GM18909 (cell line): ENCODE results near the gene CDH22.

Experiments
- ATAC-seq: cut with Tn5 transposase; IDR thresholded peaks from one replicate; pipeline ENCODE4 v1.9.1; 2021; ENCODE audit warnings: mild to moderate bottlenecking; ENCODE audit not compliant: unreplicated experiment, poor library complexity

Gene CDH22

GRCh38 chr20:46182276-46183200 lies 125.8 kb downstream of the CDH22 start:
- no peak for ATAC-seq

- no peak for ATAC-seq
Observed at GRCh38 chr20:46179862-46180261, 128.4 kb downstream of the CDH22 start.

GRCh38 chr20:46178891-46179290 lies 129.4 kb downstream of the CDH22 start:
- ATAC-seq: no peak

- ATAC-seq: no peak
Observed at GRCh38 chr20:46177768-46178167, 130.5 kb downstream of the CDH22 start.

- ATAC-seq: no peak
Observed at GRCh38 chr20:46176739-46177378, 131.4 kb downstream of the CDH22 start.

- ATAC-seq: no peak
Observed at GRCh38 chr20:46175127-46175494, 133.2 kb downstream of the CDH22 start.

- no peak for ATAC-seq
Observed at GRCh38 chr20:46174469-46175126, 133.7 kb downstream of the CDH22 start.

- no peak for ATAC-seq
Observed at GRCh38 chr20:46173652-46174468, 134.4 kb downstream of the CDH22 start.

- no peak for ATAC-seq
Observed at GRCh38 chr20:46172961-46173536, 135.2 kb downstream of the CDH22 start.

GRCh38 chr20:46172455-46172854 lies 135.8 kb downstream of the CDH22 start:
- ATAC-seq: no peak

- ATAC-seq: no peak
Observed at GRCh38 chr20:46171909-46172308, 136.4 kb downstream of the CDH22 start.

- no peak for ATAC-seq
Observed at GRCh38 chr20:46171476-46171875, 136.8 kb downstream of the CDH22 start.

- no peak for ATAC-seq
Observed at GRCh38 chr20:46169245-46170171, 138.8 kb downstream of the CDH22 start.

- no peak for ATAC-seq
Observed at GRCh38 chr20:46168438-46168837, 139.9 kb downstream of the CDH22 start.

GRCh38 chr20:46167080-46167479 lies 141.2 kb downstream of the CDH22 start:
- ATAC-seq: no peak

GRCh38 chr20:46164254-46164653 lies 144.0 kb downstream of the CDH22 start:
- no peak for ATAC-seq

- ATAC-seq: no peak
Observed at GRCh38 chr20:46161921-46162320, 146.4 kb downstream of the CDH22 start.

- no peak for ATAC-seq
Observed at GRCh38 chr20:46160661-46161060, 147.6 kb downstream of the CDH22 start.
